Measurements from ENCODE around the gene PRG3. TPM values are rescaled to one million over a fixed set of nuclear protein-coding genes. Genes with fewer than 3 reads are reported as not detected.

PRG3 gene
- total and polyA plus RNA-seq, 7 donors, result not detected

DNA sequence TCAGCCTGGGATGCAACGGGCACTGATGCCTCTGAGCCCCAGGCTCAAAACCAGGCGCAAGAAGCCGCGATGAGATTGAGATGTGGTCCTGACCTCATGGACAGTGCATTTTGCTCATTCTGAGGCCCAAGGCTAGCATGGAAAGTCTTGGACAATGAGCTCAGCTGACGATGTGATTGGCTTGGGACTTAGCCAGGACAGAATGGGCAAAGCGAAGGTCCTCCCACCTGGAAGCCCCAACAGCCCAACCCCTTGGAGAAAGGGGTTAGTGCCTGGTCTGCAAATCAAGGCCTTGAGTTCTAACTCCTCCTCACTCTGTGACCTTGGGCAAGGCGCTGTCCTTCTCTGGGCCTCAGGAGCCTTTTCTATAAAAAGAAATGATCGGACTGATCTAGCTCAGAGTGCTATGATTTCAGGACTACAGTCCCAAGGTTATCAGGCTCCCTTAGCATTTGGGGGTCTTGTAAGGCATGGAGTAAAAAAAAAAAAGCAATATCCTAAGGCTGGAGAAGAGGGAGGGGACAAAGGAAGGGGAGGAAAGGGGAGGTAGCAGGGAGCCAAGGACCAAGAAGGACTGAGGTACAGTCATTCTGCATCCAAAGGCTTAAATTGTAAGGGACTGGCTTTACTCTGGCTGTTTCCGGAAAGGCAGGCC, 43.3 kb upstream of the PRG3 start:
- Histone ChIP-seq H3K9me3 (no peaks in the 10 kb centered on the region), H3K27me3 (ENCODE audit: insufficient read depth in 3 of 3, low read length in 2 of 3) (peaks cover 0 to 33% (median 0%) of the 10 kb centered on the region in 3 donors), H3K4me3 (peak overlapping the region; percentile 38), H3K4me1 (peaks cover 32% of the 10 kb centered on the region), H3K36me3 (ENCODE audit: insufficient read depth in 1 of 2, low read depth in 1 of 2) (peaks cover 3 to 4% of the 10 kb centered on the region in 2 donors), H3K27ac (peak overlapping the region; percentile 84)
- WGBS, 3 donors, result 76 to 82% (median 81%) methylated on average over 9 of the region's 9 CpGs
- intact Hi-C loops (cut with DNase I), result no loop called here
- TF ChIP-seq, protein P1, sequence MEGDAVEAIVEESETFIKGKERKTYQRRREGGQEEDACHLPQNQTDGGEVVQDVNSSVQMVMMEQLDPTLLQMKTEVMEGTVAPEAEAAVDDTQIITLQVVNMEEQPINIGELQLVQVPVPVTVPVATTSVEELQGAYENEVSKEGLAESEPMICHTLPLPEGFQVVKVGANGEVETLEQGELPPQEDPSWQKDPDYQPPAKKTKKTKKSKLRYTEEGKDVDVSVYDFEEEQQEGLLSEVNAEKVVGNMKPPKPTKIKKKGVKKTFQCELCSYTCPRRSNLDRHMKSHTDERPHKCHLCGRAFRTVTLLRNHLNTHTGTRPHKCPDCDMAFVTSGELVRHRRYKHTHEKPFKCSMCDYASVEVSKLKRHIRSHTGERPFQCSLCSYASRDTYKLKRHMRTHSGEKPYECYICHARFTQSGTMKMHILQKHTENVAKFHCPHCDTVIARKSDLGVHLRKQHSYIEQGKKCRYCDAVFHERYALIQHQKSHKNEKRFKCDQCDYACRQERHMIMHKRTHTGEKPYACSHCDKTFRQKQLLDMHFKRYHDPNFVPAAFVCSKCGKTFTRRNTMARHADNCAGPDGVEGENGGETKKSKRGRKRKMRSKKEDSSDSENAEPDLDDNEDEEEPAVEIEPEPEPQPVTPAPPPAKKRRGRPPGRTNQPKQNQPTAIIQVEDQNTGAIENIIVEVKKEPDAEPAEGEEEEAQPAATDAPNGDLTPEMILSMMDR (IDR thresholded peaks at IDR 0.05), result no peak
- DNase-seq, result no peak
- ATAC-seq, result peak in 1 of 4 donors; percentile 3

DNA sequence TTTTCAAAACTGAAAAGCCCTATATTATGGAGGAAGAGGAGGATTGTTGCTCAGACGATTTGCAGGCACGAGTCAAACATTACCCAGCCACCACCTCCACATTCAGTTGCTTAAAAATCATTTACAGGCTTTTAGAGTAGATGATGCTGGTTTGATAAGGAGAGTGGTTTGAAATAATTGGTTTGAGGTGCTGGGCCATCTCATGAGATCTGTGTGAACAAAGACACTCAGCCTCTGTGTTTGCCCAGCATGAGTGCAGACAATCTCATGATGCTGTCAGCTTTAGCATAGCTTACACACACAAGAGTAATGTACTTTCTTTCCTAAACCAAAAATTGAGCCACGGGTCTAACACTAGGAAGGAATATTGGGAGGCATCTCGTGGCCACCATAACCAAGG, 41.7 kb upstream of the PRG3 start:
- Histone ChIP-seq H3K9me3 (no peaks in the 10 kb centered on the region), H3K4me1 (peaks cover 29% of the 10 kb centered on the region), H3K4me3 (no peak overlapping the region), H3K27me3 (ENCODE audit: insufficient read depth in 3 of 3, low read length in 2 of 3) (peaks cover 0 to 29% (median 0%) of the 10 kb centered on the region in 3 donors), H3K27ac (no peak overlapping the region), H3K36me3 (ENCODE audit: insufficient read depth in 1 of 2, low read depth in 1 of 2) (peaks cover 3 to 8% of the 10 kb centered on the region in 2 donors)
- no peak for ATAC-seq
- 82 to 92% (median 83%) methylated on average over 4 of the region's 4 CpGs for WGBS, 3 donors
- intact Hi-C loops (cut with DNase I), result no loop called here
- DNase-seq, result no peak
- TF ChIP-seq, protein P1 (IDR thresholded peaks at IDR 0.05), result no peak

DNA sequence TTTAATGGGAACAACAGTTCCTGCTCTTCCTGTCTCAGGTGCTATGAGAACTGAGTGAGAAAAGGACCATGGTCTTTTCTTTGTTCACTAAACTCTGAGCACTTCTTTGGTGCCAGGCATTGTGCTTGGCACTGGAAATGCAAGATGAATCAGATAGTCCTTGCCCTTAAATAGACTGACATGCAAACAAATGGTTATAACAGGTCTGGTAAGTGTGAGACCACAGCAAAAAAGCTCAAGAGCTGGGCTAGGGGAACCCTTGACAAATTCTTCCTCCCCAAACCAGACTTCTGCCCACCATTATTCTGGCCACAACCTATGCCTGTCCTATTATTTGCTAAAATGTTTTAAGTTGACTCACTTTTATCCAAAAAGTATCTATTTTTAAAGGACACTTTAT, 40.9 kb upstream of the PRG3 start:
- H3K4me1 ChIP-seq, result peaks cover 21% of the 10 kb centered on the region
- H3K27ac ChIP-seq, result no peak overlapping the region
- ATAC-seq (no peak), DNase-seq (no peak)
- TF ChIP-seq, protein P1 (IDR thresholded peaks at IDR 0.05), result no peak
- intact Hi-C loops (cut with DNase I), result no loop called here
- peaks cover 0 to 27% (median 0%) of the 10 kb centered on the region in 3 donors for H3K27me3 ChIP-seq (ENCODE audit: insufficient read depth in 3 of 3, low read length in 2 of 3)
- no peak overlapping the region for H3K4me3 ChIP-seq
- peaks cover 3 to 14% of the 10 kb centered on the region in 2 donors for H3K36me3 ChIP-seq (ENCODE audit: insufficient read depth in 1 of 2, low read depth in 1 of 2)
- no peaks in the 10 kb centered on the region for H3K9me3 ChIP-seq

DNA sequence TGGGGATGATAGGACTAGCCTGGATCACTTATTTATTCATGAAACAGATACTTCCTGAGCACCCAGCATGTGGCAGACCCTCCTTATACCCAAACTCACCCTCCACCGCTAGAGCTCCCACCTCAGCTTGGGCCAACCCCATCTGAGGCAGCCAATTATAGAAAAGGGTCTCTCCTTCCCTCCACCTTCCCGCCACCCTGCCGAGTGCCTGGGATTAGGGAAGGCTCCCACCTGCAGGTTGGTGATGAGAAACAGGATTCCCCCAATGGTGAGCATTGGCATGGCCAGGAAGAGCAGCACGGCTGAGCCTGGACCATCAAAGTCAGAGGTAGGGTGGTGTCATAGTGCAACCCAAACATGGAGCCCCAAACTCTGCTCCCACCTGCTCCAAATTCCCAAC, 40.1 kb upstream of the PRG3 start:
- no peak for DNase-seq
- H3K9me3 ChIP-seq, result no peaks in the 10 kb centered on the region
- TF ChIP-seq, protein P1 (IDR thresholded peaks at IDR 0.05), result no peak
- H3K27me3 ChIP-seq (ENCODE audit: insufficient read depth in 3 of 3, low read length in 2 of 3), result peaks cover 0 to 21% (median 0%) of the 10 kb centered on the region in 3 donors
- H3K4me1 ChIP-seq, result peaks cover 14% of the 10 kb centered on the region
- no peak for ATAC-seq
- no peak overlapping the region for H3K27ac ChIP-seq
- H3K4me3 ChIP-seq, result no peak overlapping the region
- intact Hi-C loops (cut with DNase I), result no loop called here
- 91 to 95% (median 93%) methylated on average over 4 of the region's 4 CpGs for WGBS, 3 donors
- peaks cover 3 to 14% of the 10 kb centered on the region in 2 donors for H3K36me3 ChIP-seq (ENCODE audit: insufficient read depth in 1 of 2, low read depth in 1 of 2)

DNA sequence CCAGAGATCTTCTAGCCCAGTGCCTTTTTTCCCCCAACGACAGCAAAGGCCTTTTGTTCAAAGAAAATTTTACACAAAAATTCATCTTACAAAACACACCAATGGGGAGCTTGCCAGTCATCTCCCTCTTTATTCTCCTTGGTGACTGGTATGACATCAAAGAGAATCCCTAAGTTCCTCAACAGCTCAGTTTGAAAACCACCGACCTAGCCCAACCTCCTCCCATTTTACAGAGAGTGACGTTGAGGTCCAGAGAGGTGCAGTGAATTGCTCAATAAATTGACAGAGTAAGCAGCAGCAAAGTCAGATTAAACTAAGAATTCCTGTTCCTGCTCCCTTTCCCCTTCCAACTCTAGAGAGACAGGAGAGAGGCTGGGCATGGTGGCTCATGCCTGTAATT, 38.2 kb upstream of the PRG3 start:
- Histone ChIP-seq H3K36me3 (ENCODE audit: insufficient read depth in 1 of 2, low read depth in 1 of 2) (peaks cover 3 to 33% of the 10 kb centered on the region in 2 donors), H3K9me3 (no peaks in the 10 kb centered on the region), H3K4me1 (peaks cover 4% of the 10 kb centered on the region), H3K4me3 (no peak overlapping the region), H3K27ac (no peak overlapping the region), H3K27me3 (ENCODE audit: insufficient read depth in 3 of 3, low read length in 2 of 3) (peaks cover 0 to 5% (median 0%) of the 10 kb centered on the region in 3 donors)
- no peak for ATAC-seq
- DNase-seq, result no peak
- TF ChIP-seq, protein P1 (IDR thresholded peaks at IDR 0.05), result no peak
- WGBS, 3 donors, result 83 to 88% (median 86%) methylated on average over 3 of the region's 3 CpGs
- intact Hi-C loops (cut with DNase I), result no loop called here
